ENCODE measurements around the gene DYNAP.

The DYNAP gene

DNA sequence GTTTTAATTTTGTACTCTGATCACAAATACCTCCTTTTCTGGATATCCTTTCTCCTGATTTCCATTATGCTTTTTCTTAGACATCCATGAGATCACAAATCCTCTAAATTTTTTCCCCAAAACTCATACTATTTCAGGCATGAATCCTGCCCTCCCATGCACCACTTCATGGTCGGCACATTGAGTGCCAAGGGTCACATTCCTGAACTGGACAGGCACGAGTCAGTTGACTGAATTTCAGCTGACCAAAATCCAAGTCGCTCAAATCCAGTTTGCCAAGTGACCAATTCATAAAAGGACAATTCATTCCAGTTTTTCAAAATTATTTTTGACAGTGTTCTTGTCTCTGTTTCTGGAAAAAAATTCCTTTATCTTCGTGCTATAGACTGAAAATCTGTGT is 22.1 kb downstream of the DYNAP start:
- H3K9me3 ChIP-seq (ENCODE audit: low read depth, low read length) = no peaks in the 10 kb centered on the region
- H3K27ac ChIP-seq = no peak overlapping the region
- H3K36me3 ChIP-seq (ENCODE audit: insufficient read depth, low read length) = no peaks in the 10 kb centered on the region
- no peak overlapping the region for H3K4me3 ChIP-seq
- TF ChIP-seq EZH2 (IDR thresholded peaks at IDR 0.05) (no peak), POLR2AphosphoS5 (IDR thresholded peaks at IDR 0.05; ENCODE audit: borderline replicate concordance, low read depth, low read length) (no peak), FOXP2 (optimal IDR thresholded peaks at IDR 0.05; ENCODE audit: control extremely low read depth, extremely low read length, insufficient read depth) (no peak)
- DNase-seq (ENCODE audit: low read depth, low spot score) = no peak
- no peak overlapping the region for H3K9ac ChIP-seq (ENCODE audit: insufficient read length)

DNA sequence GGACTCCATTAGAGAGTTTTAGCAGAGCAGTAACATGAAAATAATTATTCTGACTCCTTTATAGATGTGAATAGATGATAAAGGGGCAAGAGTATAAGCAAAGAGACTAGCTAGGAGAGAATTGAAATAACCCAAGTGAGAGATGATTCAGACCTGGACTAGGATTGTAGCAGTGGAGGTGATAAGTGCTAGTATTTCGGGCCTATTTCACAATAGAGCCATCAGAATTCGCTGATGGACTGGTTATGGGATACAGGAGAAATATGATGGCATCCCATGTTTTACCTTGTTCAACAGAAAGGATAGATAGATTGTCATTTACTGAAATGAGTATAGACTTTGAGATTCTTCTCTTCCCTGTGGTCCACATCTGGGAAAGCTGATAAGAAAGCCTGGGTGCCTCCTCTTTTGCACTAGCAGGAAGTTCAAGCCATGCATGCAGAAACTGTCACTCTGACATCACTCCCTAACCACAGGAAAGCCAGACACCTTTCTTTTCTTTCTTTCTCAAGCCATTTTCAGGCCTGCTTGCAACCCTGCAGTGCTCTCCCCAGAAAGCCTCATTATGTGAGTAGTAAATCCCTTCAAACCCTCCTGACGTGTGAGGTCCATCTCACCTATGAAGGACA is 25.3 kb downstream of the DYNAP start:
- Histone ChIP-seq H3K4me3 (no peak overlapping the region), H3K36me3 (ENCODE audit: insufficient read depth, low read length) (no peaks in the 10 kb centered on the region), H3K9ac (ENCODE audit: insufficient read length) (no peak overlapping the region), H3K27ac (no peak overlapping the region), H3K9me3 (ENCODE audit: low read depth, low read length) (no peaks in the 10 kb centered on the region)
- TF ChIP-seq FOXP2 (optimal IDR thresholded peaks at IDR 0.05; ENCODE audit: control extremely low read depth, extremely low read length, insufficient read depth) (no peak), POLR2AphosphoS5 (IDR thresholded peaks at IDR 0.05; ENCODE audit: borderline replicate concordance, low read depth, low read length) (no peak), EZH2 (IDR thresholded peaks at IDR 0.05) (no peak)
- no peak for DNase-seq (ENCODE audit: low read depth, low spot score)

DNA sequence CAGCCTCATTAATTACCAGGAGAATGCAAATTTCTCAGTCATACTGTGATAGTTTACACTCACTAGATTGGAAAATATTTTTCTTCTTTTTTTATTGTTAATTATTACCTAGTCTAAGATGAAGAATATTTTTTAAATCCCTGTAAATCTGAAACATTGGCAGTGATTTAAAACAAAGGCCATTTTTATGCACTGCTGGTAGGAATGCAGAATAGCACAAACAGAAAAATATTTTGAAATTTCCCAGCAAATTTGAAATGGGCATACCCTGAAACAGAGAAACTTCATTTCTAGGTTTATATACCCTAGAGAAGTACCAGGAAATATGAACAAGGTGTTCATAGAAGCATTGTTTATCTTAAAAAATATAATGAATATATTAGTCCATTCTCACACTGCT is 31.0 kb downstream of the DYNAP start:
- no peak overlapping the region for H3K4me3 ChIP-seq
- no peak for TF ChIP-seq EZH2 (IDR thresholded peaks at IDR 0.05)
- no peak for TF ChIP-seq FOXP2 (optimal IDR thresholded peaks at IDR 0.05; ENCODE audit: control extremely low read depth, extremely low read length, insufficient read depth)
- TF ChIP-seq POLR2AphosphoS5 (IDR thresholded peaks at IDR 0.05; ENCODE audit: borderline replicate concordance, low read depth, low read length) = no peak
- no peak for DNase-seq (ENCODE audit: low read depth, low spot score)
- no peak overlapping the region for H3K27ac ChIP-seq
- no peaks in the 10 kb centered on the region for H3K9me3 ChIP-seq (ENCODE audit: low read depth, low read length)
- H3K9ac ChIP-seq (ENCODE audit: insufficient read length) = no peak overlapping the region
- no peaks in the 10 kb centered on the region for H3K36me3 ChIP-seq (ENCODE audit: insufficient read depth, low read length)

DNA sequence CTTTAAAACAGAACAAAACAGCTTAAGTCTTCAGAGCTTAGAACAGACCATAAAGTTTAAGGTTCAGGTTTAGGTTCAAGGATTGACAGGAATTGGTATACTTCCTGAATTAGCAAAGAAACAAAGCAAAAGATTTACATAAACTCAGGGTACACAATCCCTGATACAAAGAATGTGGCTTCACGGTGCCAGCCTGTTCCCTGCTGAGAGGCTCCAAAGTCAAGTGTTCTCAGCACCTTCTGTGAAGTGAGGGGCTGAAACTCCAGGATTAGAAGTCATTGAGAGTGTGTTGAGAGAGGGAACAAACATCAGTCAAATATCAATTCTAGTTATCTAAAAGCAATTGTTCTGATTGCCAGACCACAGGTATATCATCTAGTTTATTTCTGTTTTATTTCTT is 35.7 kb downstream of the DYNAP start:
- H3K4me3 ChIP-seq = no peak overlapping the region
- H3K36me3 ChIP-seq (ENCODE audit: insufficient read depth, low read length) = no peaks in the 10 kb centered on the region
- H3K27ac ChIP-seq = no peak overlapping the region
- H3K9me3 ChIP-seq (ENCODE audit: low read depth, low read length) = no peaks in the 10 kb centered on the region
- DNase-seq (ENCODE audit: low read depth, low spot score) = no peak
- TF ChIP-seq FOXP2 (optimal IDR thresholded peaks at IDR 0.05; ENCODE audit: control extremely low read depth, extremely low read length, insufficient read depth) = no peak
- TF ChIP-seq EZH2 (IDR thresholded peaks at IDR 0.05) = no peak
- TF ChIP-seq POLR2AphosphoS5 (IDR thresholded peaks at IDR 0.05; ENCODE audit: borderline replicate concordance, low read depth, low read length) = no peak
- no peak overlapping the region for H3K9ac ChIP-seq (ENCODE audit: insufficient read length)

DNA sequence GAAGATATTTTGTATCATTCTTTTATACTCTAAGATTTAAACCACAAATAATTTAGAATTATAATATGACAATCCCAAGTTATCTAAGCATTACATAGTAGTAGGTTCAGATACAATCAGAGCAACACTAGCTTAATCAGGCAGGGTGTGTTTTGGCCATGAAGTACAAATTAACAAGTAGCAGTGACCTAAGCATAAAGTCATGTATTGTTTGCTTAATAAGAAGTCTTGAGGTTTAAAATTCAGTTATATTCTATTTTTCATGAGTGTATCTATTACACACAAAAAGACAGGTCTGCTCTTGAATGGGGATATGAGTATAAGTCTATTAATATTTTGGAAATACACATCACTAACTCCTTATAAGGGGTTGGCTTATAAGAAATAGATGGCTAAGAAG is 39.9 kb downstream of the DYNAP start:
- no peak overlapping the region for H3K9ac ChIP-seq (ENCODE audit: insufficient read length)

DNA sequence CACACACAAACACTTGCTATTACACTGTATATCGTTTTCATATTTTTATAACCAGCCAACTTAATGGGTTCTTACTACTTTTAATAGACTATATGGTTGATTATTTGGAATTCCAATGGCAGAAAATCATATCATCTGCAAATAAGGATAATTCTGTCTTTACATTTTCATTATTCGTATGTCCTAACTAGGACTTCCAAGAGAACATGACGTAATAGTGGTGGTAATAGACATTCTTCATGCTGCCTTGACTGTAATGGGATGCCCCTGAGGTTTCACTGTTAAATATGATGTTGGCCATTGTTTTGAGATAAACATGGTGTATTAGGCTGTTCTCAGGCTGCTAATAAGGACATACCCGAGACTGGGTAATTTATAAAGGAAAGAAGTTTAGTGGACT is 45.2 kb downstream of the DYNAP start:
- H3K36me3 ChIP-seq (ENCODE audit: insufficient read depth, low read length) = no peaks in the 10 kb centered on the region
- no peak for DNase-seq (ENCODE audit: low read depth, low spot score)

More for the DNA sequence above, 39.9 kb downstream of the DYNAP start:
- no peak overlapping the region for H3K27ac ChIP-seq
- TF ChIP-seq FOXP2 (optimal IDR thresholded peaks at IDR 0.05; ENCODE audit: control extremely low read depth, extremely low read length, insufficient read depth) (no peak), EZH2 (IDR thresholded peaks at IDR 0.05) (no peak), POLR2AphosphoS5 (IDR thresholded peaks at IDR 0.05; ENCODE audit: borderline replicate concordance, low read depth, low read length) (no peak)
- no peak for DNase-seq (ENCODE audit: low read depth, low spot score)
- H3K36me3 ChIP-seq (ENCODE audit: insufficient read depth, low read length) = no peaks in the 10 kb centered on the region
- H3K4me3 ChIP-seq = no peak overlapping the region
- no peaks in the 10 kb centered on the region for H3K9me3 ChIP-seq (ENCODE audit: low read depth, low read length)

DNA sequence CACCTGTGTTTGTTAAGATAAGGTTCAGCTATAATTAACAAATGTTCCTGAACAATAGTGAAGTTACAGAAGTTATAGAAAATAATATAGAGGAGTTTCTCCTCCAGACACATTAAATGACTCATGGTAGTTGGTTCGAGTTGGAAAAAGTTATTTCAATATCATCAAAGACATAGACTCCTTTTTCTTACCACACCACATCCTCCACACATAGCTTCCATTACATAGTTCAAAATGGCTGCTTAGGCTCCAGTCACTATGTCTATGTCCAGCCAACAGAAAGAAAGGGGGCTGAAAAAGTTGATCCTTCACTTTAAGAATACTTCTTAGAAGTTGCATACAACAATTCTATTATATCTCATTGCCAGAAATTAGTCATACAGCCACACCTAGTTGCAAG is 50.7 kb downstream of the DYNAP start:
- TF ChIP-seq POLR2AphosphoS5 (IDR thresholded peaks at IDR 0.05; ENCODE audit: borderline replicate concordance, low read depth, low read length) = no peak
- TF ChIP-seq FOXP2 (optimal IDR thresholded peaks at IDR 0.05; ENCODE audit: control extremely low read depth, extremely low read length, insufficient read depth) = no peak
- Histone ChIP-seq H3K9ac (ENCODE audit: insufficient read length) (no peak overlapping the region), H3K36me3 (ENCODE audit: insufficient read depth, low read length) (no peaks in the 10 kb centered on the region), H3K27ac (no peak overlapping the region), H3K4me3 (no peak overlapping the region), H3K9me3 (ENCODE audit: low read depth, low read length) (no peaks in the 10 kb centered on the region)
- no peak for DNase-seq (ENCODE audit: low read depth, low spot score)

More for the DNA sequence above, 45.2 kb downstream of the DYNAP start:
- Histone ChIP-seq H3K9ac (ENCODE audit: insufficient read length) (no peak overlapping the region), H3K27ac (no peak overlapping the region), H3K9me3 (ENCODE audit: low read depth, low read length) (no peaks in the 10 kb centered on the region), H3K4me3 (no peak overlapping the region)
- TF ChIP-seq EZH2 (IDR thresholded peaks at IDR 0.05) (no peak), POLR2AphosphoS5 (IDR thresholded peaks at IDR 0.05; ENCODE audit: borderline replicate concordance, low read depth, low read length) (no peak), FOXP2 (optimal IDR thresholded peaks at IDR 0.05; ENCODE audit: control extremely low read depth, extremely low read length, insufficient read depth) (no peak)

DNA sequence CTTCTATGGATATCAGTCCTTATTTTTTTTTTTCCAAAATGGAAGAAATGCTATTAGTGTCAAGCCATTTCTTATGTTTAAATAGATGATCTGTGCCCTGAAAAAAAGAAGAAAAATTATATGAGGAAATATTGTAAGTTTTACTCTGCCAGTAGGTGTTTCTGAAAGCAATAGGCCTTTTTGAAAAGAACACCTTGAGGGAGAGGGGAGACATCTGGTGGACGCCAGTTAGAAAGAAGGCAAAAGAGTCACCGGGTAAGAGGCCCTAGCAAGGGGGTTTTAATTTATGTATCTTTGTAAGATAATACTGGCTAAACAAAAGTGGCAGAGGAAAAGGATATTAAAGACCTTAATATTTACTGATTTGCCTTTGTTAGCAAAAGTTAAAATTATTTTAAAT is 56.1 kb downstream of the DYNAP start:
- Histone ChIP-seq H3K9ac (ENCODE audit: insufficient read length) (no peak overlapping the region), H3K36me3 (ENCODE audit: insufficient read depth, low read length) (no peaks in the 10 kb centered on the region), H3K27ac (no peak overlapping the region), H3K4me3 (no peak overlapping the region), H3K9me3 (ENCODE audit: low read depth, low read length) (no peaks in the 10 kb centered on the region)
- TF ChIP-seq FOXP2 (optimal IDR thresholded peaks at IDR 0.05; ENCODE audit: control extremely low read depth, extremely low read length, insufficient read depth) (no peak), EZH2 (IDR thresholded peaks at IDR 0.05) (no peak), POLR2AphosphoS5 (IDR thresholded peaks at IDR 0.05; ENCODE audit: borderline replicate concordance, low read depth, low read length) (no peak)
- no peak for DNase-seq (ENCODE audit: low read depth, low spot score)
